SH-SY5Y (cell line): Measurements from ENCODE around the gene LRRC27.

Source experiments
- GATA2 ChIP-seq: IDR thresholded peaks from 2 replicates; pipeline ENCODE4 v1.6.1; 2011; ENCODE audit warnings: mild to moderate bottlenecking, low read depth, low read length
- GATA3 ChIP-seq: IDR thresholded peaks from 2 replicates; pipeline ENCODE4 v1.6.1; 2011; ENCODE audit warnings: low read depth, mild to moderate bottlenecking, low read length, moderate library complexity

LRRC27 gene

DNA sequence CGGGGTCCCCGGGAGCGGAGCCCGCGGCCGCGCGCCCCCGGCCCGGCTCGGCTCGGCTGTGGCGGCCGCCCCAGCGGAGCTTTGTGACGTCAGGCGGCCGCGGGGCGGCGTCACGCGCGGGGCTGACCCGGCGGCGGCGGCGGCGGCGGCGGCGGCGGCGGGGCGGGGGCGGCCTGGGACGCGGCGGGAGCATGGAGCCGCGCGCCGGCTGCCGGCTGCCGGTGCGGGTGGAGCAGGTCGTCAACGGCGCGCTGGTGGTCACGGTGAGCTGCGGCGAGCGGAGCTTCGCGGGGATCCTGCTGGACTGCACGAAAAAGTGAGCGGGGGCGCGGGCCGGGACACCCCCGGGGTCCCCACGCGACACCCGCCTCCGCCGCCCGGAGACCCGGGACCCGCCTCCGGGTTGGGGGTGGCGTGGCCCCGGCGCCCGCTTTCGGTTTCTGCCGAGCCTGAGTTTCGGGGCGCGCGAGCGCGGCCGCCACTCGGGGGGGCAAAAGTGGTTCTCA lies 65.1 kb downstream of the LRRC27 start, which contains the start of gene PWWP2B:
Gene PWWP2B (plus strand): TSS at position 165 of the 506 bp plus-strand sequence. CDS start 27 bp downstream, at position 192.
- TF ChIP-seq GATA2, result no peak
- TF ChIP-seq GATA3, result no peak

DNA sequence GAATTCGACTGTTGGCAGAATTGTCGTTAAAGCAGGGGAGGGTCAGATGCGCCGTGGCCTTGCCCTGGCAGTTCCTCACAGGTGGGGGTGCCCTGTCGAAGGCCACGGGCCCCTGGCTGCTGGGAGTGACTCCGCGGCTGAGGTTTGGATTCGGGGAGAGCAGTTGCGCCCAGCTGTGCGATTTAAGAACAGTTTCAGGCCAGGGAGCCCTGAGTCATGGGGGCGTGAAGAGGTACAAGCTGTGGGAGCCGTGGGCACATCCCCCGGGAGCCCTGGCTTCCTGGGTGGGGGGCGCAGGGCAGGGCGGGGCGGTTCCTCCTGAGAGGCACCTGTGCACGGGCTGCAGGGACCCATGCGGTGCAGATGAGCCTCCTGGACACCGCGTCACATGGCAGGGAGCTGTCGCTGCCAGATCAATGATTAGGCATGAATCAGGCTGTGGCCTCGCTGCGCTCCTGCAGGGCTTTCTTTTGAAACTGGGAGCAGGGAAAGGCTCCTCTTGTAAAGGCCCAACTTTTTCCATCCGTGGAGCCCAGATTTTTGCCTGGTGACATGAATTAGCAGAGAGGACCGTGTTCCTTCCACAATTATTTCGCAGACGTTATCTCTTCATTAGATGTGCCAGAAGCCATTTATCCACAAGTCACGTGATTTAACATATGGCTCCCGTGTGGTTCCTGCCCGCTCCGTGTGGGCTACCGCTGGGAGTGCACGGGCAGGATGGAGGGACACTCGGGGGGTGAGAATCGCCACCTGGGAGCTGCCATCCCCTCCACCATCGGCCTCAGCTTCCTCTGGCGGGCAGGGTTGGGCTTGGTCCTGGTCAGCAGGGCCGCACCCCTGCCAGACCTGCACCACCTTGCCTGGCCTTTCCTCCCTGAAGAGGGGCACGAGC lies 65.9 kb downstream of the LRRC27 start:
- TF ChIP-seq GATA2, result peak; percentile 72
- TF ChIP-seq GATA3, result no peak

DNA sequence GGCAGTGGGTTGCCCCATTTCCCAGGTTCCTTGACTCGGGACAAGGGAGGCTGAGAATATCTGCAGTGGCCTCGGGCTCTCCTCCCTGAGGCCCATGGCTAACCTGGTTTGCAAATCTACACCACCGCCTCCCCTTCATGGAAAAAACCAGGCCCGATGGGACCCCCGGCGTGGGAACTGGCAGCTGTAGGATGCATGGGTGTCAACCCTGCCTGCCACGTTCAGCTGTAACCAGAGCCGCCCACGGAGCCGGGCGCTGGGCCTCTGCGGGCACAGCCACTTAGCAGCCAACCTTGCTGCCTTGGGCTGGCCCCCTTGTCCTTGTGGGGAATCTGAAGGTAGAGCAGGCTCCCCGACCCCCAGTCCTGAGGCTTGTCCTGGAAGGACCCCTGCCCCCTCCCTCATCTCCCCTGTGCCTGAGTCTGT lies 66.6 kb downstream of the LRRC27 start:
- TF ChIP-seq GATA2 (no peak), GATA3 (no peak)

DNA sequence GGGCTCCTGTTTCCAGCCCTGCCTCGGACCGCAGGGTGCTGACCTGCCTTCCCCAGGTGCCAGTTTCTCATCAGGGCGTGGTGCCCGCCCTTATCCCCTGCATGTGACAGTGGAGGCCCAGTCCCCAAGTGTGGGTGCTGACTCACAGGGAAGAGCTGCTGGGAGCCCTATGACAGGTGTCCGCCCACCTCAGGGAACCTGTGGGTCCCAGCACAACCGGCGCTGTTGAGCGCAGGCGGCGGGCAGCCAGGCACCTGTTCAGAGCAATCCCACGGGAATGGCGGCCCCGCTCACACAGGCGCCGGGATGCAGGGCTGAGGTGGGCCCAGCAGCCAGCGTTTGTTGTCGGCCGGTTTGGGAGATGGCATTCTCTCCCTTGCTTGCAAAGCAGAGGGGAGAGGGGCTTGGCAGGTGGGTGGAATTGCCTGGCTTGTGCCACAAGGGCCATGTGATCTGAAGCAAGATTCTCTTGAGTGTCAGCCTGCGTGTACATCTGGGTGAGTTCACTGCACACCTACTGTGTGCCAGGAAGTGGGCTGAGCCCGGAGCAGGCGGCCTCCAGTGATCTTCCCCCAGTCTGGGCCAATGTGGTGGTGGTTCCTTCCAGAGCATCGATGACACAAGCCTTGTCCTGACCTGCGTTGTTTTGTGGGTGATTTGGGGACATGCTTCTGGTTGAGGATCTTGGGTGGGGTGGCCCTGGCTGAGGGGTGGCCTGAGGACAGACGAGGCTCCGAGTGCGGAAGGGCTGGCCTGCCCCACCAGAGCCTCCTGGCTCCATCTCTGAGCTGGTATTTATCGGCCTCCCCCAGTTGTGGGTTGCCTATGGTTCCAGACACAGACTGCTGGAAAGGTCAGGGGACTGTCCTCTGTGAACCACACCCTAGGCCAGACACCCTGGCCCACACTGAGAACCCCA lies 67.4 kb downstream of the LRRC27 start:
- TF ChIP-seq GATA2 (no peak), GATA3 (no peak)

DNA sequence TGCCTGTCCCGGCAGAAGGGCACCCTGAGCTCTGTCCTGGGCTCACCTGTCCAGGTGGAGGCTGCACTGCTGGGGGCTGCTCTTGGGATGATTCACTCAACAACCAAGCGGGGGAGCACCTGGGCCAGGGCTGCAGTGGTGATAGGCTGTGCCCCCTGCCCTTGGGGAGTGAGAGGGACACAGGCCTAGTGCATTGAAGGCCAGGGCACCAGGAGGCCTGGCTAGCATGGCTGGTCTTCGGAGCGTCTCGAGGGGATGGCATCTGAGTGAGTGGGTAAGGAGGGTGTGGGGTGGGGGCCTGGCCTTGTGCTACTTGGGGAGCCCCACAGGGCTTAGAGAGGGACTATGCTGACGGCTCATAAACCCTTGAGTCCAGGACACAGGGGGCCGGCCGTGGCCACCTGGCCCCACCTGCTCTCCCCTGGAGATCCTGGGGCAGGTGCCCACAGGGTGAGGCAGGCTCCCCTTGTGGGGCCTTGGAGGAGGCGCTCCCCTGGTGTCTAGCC lies 68.1 kb downstream of the LRRC27 start:
- no peak for TF ChIP-seq GATA3
- no peak for TF ChIP-seq GATA2

DNA sequence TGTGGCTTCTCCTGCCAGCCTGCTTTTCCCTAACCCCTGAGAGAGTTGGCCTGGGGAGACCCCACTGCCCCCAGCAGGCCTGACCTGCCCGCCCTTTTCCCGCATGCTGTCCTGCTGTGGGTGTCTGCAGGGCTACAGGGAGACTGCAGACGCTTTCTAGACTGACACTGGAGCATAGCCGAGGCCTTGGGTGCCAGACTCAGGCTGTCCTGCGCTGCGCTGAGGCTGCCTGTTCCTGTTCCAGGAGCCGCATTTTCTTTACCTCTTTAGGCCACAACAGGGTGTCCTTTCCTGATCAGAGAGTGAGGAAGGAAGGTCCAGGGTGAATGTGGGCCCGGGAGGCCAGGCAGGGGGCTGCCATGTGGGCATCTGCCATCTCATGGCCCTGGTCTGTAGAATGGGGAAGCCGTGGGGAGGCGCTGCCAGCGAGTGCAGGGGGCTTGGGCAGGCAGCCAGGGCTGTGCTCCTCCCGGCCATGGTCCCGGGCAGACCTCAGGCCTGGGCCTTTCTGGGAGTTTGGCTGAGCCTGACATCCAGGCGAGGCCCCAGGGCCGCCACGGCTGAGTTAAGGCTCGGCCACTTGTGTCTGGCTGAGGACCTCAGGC lies 68.7 kb downstream of the LRRC27 start:
- TF ChIP-seq GATA2 (no peak), GATA3 (no peak)

DNA sequence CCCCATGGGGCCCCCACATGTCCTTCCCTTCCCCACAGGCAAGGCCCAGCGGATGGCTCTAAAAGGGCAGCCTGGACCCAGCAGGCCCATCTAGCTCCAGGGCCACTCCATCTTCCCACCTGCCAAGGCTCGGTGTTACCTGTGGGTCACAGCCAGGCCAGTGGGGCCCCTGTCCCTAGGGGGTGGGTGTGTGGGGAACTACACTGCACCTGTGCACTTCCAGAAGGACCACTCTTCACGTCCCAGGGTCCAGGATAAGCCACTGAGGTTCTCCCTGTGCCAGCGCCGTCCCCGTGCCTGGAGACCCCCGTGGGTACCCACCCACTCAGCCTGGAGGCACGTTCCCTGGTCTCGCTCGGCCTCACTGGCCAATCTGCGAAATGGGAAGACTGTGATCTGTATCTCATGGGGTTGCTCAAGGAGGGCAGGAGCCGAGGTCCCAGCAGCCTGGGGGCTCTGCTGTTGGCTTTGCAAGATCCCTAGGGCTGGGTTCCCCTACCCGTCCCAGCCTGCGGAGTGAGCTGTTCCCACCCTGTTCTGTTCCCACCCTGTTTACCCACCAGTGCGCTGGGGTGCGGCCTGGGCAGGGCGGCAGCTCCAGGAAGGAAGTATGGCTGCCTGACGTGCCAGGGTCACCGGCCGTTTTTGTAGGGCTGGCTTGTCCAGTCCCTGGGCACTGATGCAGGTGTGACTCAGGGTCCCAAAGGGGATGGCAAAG lies 69.6 kb downstream of the LRRC27 start:
- TF ChIP-seq GATA3 (no peak), GATA2 (no peak)

DNA sequence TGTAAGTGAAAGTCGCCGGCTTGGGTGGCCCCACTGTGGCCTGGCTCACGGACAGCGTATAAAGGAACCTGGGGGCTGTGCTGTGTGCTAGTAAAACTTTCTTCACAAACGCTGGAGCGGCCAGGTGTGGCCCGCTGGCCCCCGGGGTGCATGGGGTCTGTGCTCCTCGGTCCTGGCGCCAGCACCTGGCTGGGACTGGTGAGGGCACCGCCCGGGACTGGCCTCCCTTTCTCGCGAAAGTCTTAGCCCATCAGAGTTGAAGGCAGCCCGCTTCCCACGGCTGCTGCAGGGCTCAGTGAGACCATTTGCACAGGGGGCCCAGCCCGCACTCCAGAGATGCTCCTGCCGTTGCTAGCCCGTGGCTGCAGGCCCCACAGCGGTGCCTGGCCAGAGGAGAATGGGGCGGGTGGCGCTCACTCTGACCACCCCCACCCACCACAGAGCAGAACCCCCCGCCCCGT lies 70.8 kb downstream of the LRRC27 start:
- TF ChIP-seq GATA3 (no peak), GATA2 (no peak)

DNA sequence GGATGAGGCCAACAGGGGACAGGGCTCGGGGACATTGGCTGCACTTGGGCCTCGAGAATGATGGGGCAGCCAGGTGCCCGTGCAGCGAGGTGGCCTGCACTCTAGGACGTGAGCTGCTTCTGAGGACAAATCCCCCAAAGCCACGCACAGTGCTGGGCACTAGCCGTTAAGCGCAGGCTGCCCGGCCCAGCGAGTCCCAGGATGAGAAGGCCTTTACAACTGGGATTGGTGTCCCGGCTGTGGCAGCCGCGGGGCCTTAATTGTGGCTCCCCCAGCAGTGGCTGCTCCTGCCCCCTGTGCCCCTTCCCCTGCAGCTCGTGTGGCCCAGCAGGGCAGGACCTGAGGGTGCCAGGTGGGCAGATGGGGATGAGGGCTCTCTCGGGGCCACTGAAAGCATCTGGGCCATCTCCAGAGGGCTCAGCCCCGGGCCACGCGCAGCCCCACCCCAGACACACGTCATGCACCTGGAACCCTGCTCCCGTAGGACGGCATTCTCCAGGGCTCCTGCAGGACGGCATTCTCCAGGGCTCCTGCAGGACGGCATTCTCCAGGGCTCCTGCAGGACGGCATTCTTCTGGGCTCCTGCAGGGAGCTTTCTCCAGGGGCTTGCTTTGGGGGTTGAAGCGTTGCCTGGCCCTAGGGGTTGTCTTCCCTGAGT lies 71.6 kb downstream of the LRRC27 start:
- TF ChIP-seq GATA3, result no peak
- no peak for TF ChIP-seq GATA2

DNA sequence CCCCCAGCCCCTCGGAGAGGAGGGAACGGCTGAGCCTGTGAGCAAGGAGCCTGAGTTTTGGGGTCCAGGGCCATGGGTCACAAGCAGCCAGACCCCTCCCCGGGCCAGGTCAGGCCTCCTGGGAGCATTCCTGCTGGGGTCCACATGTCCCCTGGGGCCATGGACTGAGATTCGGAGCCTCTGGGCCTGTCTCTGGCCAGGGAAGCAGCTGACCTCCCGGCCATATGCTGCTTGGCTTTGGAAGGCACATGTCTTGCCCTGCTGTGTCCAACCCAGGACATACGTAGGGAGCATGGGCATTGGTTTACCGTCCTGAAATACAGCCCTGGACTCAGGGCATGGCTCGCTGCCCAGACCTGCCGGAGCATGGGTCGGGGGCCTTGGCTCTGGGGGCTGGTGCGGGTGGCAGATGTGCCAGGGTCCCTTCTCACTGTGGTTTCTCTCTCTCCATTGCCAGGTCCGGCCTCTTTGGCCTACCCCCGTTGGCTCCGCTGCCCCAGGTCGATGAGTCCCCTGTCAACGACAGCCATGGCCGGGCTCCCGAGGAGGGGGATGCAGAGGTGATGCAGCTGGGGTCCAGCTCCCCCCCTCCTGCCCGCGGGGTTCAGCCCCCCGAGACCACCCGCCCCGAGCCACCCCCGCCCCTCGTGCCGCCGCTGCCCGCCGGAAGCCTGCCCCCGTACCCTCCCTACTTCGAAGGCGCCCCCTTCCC lies 72.3 kb downstream of the LRRC27 start:
- TF ChIP-seq GATA2 (no peak), GATA3 (no peak)

DNA sequence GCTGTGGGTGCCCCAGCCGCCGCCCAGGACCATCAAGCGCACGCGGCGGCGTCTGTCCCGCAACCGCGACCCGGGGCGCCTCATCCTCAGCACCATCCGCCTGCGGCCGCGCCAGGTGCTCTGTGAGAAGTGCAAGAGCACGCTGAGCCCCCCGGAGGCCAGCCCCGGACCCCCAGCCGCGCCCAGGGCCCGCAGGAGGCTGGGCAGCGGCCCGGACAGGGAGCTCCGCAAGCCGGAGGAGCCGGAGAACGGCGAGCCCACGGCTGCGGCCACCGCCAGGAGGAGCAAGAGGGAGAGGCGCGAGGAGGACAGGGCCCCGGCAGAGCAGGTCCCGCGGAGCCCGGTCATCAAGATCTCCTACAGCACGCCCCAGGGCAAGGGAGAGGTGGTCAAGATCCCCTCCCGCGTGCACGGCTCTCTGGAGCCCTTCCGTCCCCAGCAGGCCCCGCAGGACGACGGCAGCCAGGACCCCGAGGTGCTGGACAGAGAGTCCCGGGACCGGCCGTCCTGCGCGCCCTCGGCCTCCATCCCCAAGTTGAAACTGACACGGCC lies 73.0 kb downstream of the LRRC27 start:
- TF ChIP-seq GATA3 (no peak), GATA2 (no peak)
